GM12891 (cell line): ENCODE measurements around the gene KRT86.

Source experiments
- DNase-seq: peaks from one replicate; pipeline ENCODE4 v3.0.0; 2011; ENCODE audit warnings: low spot score; ENCODE audit not compliant: insufficient read length
- FAIRE-seq: peaks from 2 replicates; lab custom pipeline; 2011; peaks lifted over from hg19 to GRCh38; lab: Jason Lieb, UNC
- PAX5 ChIP-seq: IDR thresholded peaks from 2 replicates; pipeline ENCODE4 v1.6.1; 2011; ENCODE audit warnings: low read length, moderate library complexity, mild to moderate bottlenecking; ENCODE audit not compliant: insufficient read depth, severe bottlenecking
- POLR2A ChIP-seq: IDR thresholded peaks from 2 replicates; pipeline ENCODE4 v1.6.1; 2011; ENCODE audit warnings: low read depth, low read length, control low read depth
- POLR2AphosphoS5 ChIP-seq: IDR thresholded peaks from 2 replicates; pipeline ENCODE4 v1.6.1; 2011; ENCODE audit warnings: low read depth, low read length, control low read depth
- POU2F2 ChIP-seq: IDR thresholded peaks from 2 replicates; pipeline ENCODE4 v1.6.1; 2011; ENCODE audit warnings: low read depth, mild to moderate bottlenecking, control low read depth, low read length, moderate library complexity
- SPI1 ChIP-seq: IDR thresholded peaks from 2 replicates; pipeline ENCODE4 v1.6.1; 2011; ENCODE audit warnings: low read depth, low read length, control low read depth
- TAF1 ChIP-seq: IDR thresholded peaks from 2 replicates; pipeline ENCODE4 v1.6.1; 2011; ENCODE audit warnings: low read depth, low read length, control low read depth

Gene KRT86

GRCh38 chr12:52316701-52317100, 42.3 kb downstream of the KRT86 start:
- DNase-seq (no peak), FAIRE-seq (no peak)

GRCh38 chr12:52317468-52318052, 43.1 kb downstream of the KRT86 start:
- FAIRE-seq: no peak
- TF ChIP-seq PAX5 (no peak), TAF1 (no peak), POLR2A (no peak), POLR2AphosphoS5 (no peak), POU2F2 (no peak), SPI1 (no peak)
- DNase-seq: no peak

More at GRCh38 chr12:52316701-52317100, 42.3 kb downstream of the KRT86 start:
- TF ChIP-seq SPI1: no peak
- TF ChIP-seq POU2F2: no peak
- TF ChIP-seq PAX5: no peak
- TF ChIP-seq TAF1: no peak
- no peak for TF ChIP-seq POLR2AphosphoS5
- TF ChIP-seq POLR2A: no peak

GRCh38 chr12:52318241-52318990, 44.0 kb downstream of the KRT86 start:
- no peak for FAIRE-seq
- TF ChIP-seq POU2F2 (no peak), POLR2A (no peak), PAX5 (no peak), SPI1 (no peak), TAF1 (no peak), POLR2AphosphoS5 (no peak)
- no peak for DNase-seq

GRCh38 chr12:52319097-52319496, 44.7 kb downstream of the KRT86 start:
- DNase-seq (no peak), FAIRE-seq (no peak)
- TF ChIP-seq POLR2A: no peak
- TF ChIP-seq POU2F2: no peak
- no peak for TF ChIP-seq TAF1
- TF ChIP-seq PAX5: no peak
- TF ChIP-seq POLR2AphosphoS5: no peak
- TF ChIP-seq SPI1: no peak

- DNase-seq (no peak), FAIRE-seq (no peak)
- TF ChIP-seq SPI1 (no peak), POU2F2 (no peak), TAF1 (no peak), POLR2AphosphoS5 (no peak), POLR2A (no peak), PAX5 (no peak)
Observed at GRCh38 chr12:52320784-52321400, 46.4 kb downstream of the KRT86 start, which contains the start of gene KRT83. Gene KRT83, minus strand, starts transcription at chr12:52321398. Its CDS starts 63 bp downstream, at chr12:52321335.

GRCh38 chr12:52321418-52321817, 47.0 kb downstream of the KRT86 start:
- FAIRE-seq: no peak

GRCh38 chr12:52322069-52322468, 47.6 kb downstream of the KRT86 start:
- DNase-seq (no peak), FAIRE-seq (no peak)
- TF ChIP-seq POLR2AphosphoS5 (no peak), TAF1 (no peak)

More at GRCh38 chr12:52321418-52321817, 47.0 kb downstream of the KRT86 start:
- no peak for DNase-seq
- TF ChIP-seq POLR2A: no peak
- no peak for TF ChIP-seq POU2F2
- TF ChIP-seq TAF1: no peak
- no peak for TF ChIP-seq SPI1
- no peak for TF ChIP-seq POLR2AphosphoS5
- no peak for TF ChIP-seq PAX5

- FAIRE-seq (no peak), DNase-seq (no peak)
- TF ChIP-seq TAF1: no peak
- no peak for TF ChIP-seq POU2F2
- no peak for TF ChIP-seq SPI1
- no peak for TF ChIP-seq PAX5
- no peak for TF ChIP-seq POLR2A
- no peak for TF ChIP-seq POLR2AphosphoS5
Observed at GRCh38 chr12:52323001-52323400, 48.6 kb downstream of the KRT86 start.

- FAIRE-seq (no peak), DNase-seq (no peak)
Observed at GRCh38 chr12:52323416-52324152, 49.1 kb downstream of the KRT86 start.

More at GRCh38 chr12:52323416-52324152, 49.1 kb downstream of the KRT86 start:
- TF ChIP-seq POU2F2: no peak
- TF ChIP-seq TAF1: no peak
- TF ChIP-seq SPI1: no peak
- no peak for TF ChIP-seq POLR2AphosphoS5
- TF ChIP-seq POLR2A: no peak
- TF ChIP-seq PAX5: no peak
